EH (cell line): ENCODE data around the gene KEAP1.
"Not testable (repeated sequence)": the region's sequence is repeated elsewhere in the genome, so short reads cannot be mapped to it uniquely, and the experiment has no call there.

Experiments
- DNase-seq: peaks from one replicate; pipeline ENCODE4 v3.0.0-alpha.2; 2015; ENCODE audit warnings: low read depth

Gene KEAP1

GRCh38 chr19:10503002-10503789 lies at the start of gene KEAP1:
TSS of gene KEAP1 (minus strand) at chr19:10503356. CDS start at chr19:10500033, 3,323 bp downstream.
- peak; percentile 29 for DNase-seq

- DNase-seq: peak; percentile 30
Measured at GRCh38 chr19:10552510-10553053, 49.4 kb upstream of the KEAP1 start.

GRCh38 chr19:10551698-10552301 lies 48.6 kb upstream of the KEAP1 start:
- DNase-seq: peak; percentile 53

GRCh38 chr19:10551006-10551405 lies 47.9 kb upstream of the KEAP1 start:
- DNase-seq: not testable (repeated sequence)

- no peak for DNase-seq
Measured at GRCh38 chr19:10550336-10550735, 47.2 kb upstream of the KEAP1 start.

GRCh38 chr19:10549733-10550132 lies 46.6 kb upstream of the KEAP1 start:
- DNase-seq: no peak

GRCh38 chr19:10548746-10549276 lies 45.7 kb upstream of the KEAP1 start:
- no peak for DNase-seq

- no peak for DNase-seq
Measured at GRCh38 chr19:10546817-10547216, 43.7 kb upstream of the KEAP1 start.

- no peak for DNase-seq
Measured at GRCh38 chr19:10544753-10545251, 41.6 kb upstream of the KEAP1 start.

GRCh38 chr19:10544242-10544752 lies 41.1 kb upstream of the KEAP1 start:
- no peak for DNase-seq

GRCh38 chr19:10543420-10544241 lies 40.5 kb upstream of the KEAP1 start, which contains the start of gene ATG4D:
TSS of gene ATG4D (plus strand) at chr19:10543904. CDS start at chr19:10544091, 187 bp downstream.
- DNase-seq: peak; percentile 76

- DNase-seq: no peak
Measured at GRCh38 chr19:10543059-10543419, 39.9 kb upstream of the KEAP1 start.

GRCh38 chr19:10539016-10539415 lies 35.9 kb upstream of the KEAP1 start:
- DNase-seq: not testable (repeated sequence)

GRCh38 chr19:10538204-10538983 lies 35.2 kb upstream of the KEAP1 start:
- DNase-seq: no peak

GRCh38 chr19:10537668-10538067 lies 34.5 kb upstream of the KEAP1 start:
- no peak for DNase-seq

GRCh38 chr19:10535613-10536012 lies 32.5 kb upstream of the KEAP1 start:
- DNase-seq: peak; percentile 29

GRCh38 chr19:10533646-10534386 lies 30.7 kb upstream of the KEAP1 start:
- peak; percentile 98 for DNase-seq

GRCh38 chr19:10532457-10532856 lies 29.3 kb upstream of the KEAP1 start:
- no peak for DNase-seq

GRCh38 chr19:10526887-10527286 lies 23.7 kb upstream of the KEAP1 start:
- DNase-seq: not testable (repeated sequence)

- no peak for DNase-seq
Measured at GRCh38 chr19:10525636-10526035, 22.5 kb upstream of the KEAP1 start.
